ENCODE data around the gene DDX3X.
"Not testable (repeated sequence)": the region's sequence is repeated elsewhere in the genome, so short reads cannot be mapped to it uniquely, and the experiment has no call there.

The DDX3X gene

GRCh38 chrX:41333744-41334362 lies at the start of gene DDX3X:
Gene DDX3X (plus strand): TSS chrX:41334162. CDS start chrX:41334253, 91 bp downstream.
- DNase-seq: peak; percentile 77 to 97 (median 86)

- DNase-seq: not testable (repeated sequence)
These were observed 48.0 kb upstream of the DDX3X start for GRCh38 chrX:41285928-41286327.

GRCh38 chrX:41288641-41289040 lies 45.3 kb upstream of the DDX3X start:
- no peak for DNase-seq

- no peak for DNase-seq
These were observed 44.9 kb upstream of the DDX3X start for GRCh38 chrX:41289095-41289494.

GRCh38 chrX:41291309-41291708 lies 42.7 kb upstream of the DDX3X start:
- no peak for DNase-seq

GRCh38 chrX:41293269-41293668 lies 40.7 kb upstream of the DDX3X start:
- DNase-seq: no peak

GRCh38 chrX:41300758-41301437 lies 33.1 kb upstream of the DDX3X start:
- DNase-seq: no peak

- no peak for DNase-seq
These were observed 32.5 kb upstream of the DDX3X start for GRCh38 chrX:41301438-41301824.

GRCh38 chrX:41302370-41302769 lies 31.6 kb upstream of the DDX3X start:
- no peak for DNase-seq

GRCh38 chrX:41303013-41303412 lies 30.9 kb upstream of the DDX3X start:
- DNase-seq: no peak

GRCh38 chrX:41304178-41304577 lies 29.8 kb upstream of the DDX3X start:
- no peak for DNase-seq

GRCh38 chrX:41308884-41309647 lies 24.9 kb upstream of the DDX3X start:
- DNase-seq: no peak

- DNase-seq: no peak
These were observed 21.2 kb upstream of the DDX3X start for GRCh38 chrX:41312786-41313185.

GRCh38 chrX:41313419-41313818 lies 20.5 kb upstream of the DDX3X start:
- DNase-seq: no peak

GRCh38 chrX:41314204-41314603 lies 19.8 kb upstream of the DDX3X start:
- DNase-seq: no peak

GRCh38 chrX:41314881-41315280 lies 19.1 kb upstream of the DDX3X start:
- no peak for DNase-seq

- not testable (repeated sequence) for DNase-seq
These were observed 17.7 kb upstream of the DDX3X start for GRCh38 chrX:41316266-41316665.

- no peak for DNase-seq
These were observed 16.3 kb upstream of the DDX3X start for GRCh38 chrX:41317477-41318208.

GRCh38 chrX:41320393-41320792 lies 13.6 kb upstream of the DDX3X start:
- DNase-seq: no peak

GRCh38 chrX:41322821-41323603 lies 10.9 kb upstream of the DDX3X start:
- DNase-seq: no peak

GRCh38 chrX:41326431-41326830 lies 7.5 kb upstream of the DDX3X start:
- no peak for DNase-seq

- no peak for DNase-seq
These were observed 6.6 kb upstream of the DDX3X start for GRCh38 chrX:41327341-41327740.

- no peak for DNase-seq
These were observed 4.9 kb upstream of the DDX3X start for GRCh38 chrX:41329101-41329500.
